Measurements from ENCODE around the gene OR5K4.

DNA sequence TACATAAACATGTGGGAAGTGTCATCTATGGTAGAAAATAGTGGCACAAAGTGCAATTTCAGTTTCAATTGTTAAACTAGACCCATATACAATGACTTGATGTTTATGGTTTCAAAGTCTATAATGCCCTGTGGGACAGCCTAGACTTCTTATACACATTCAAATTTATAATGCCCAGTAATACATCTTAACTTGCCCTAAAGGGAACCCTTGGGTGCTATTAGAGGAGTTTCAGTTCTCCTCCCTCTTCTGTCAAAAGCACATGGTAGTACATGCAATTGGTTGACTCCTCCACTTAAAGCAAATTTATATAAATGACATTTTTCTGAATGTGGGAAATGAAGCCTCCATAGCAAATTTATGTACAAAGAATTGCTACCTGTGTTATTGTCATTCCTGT lies 30.2 kb upstream of the OR5K4 start:
- TF ChIP-seq POLR2A (IDR thresholded peaks at IDR 0.05) (no peak), EP300 (IDR thresholded peaks at IDR 0.05) (no peak)
- TF ChIP-seq, protein P1, sequence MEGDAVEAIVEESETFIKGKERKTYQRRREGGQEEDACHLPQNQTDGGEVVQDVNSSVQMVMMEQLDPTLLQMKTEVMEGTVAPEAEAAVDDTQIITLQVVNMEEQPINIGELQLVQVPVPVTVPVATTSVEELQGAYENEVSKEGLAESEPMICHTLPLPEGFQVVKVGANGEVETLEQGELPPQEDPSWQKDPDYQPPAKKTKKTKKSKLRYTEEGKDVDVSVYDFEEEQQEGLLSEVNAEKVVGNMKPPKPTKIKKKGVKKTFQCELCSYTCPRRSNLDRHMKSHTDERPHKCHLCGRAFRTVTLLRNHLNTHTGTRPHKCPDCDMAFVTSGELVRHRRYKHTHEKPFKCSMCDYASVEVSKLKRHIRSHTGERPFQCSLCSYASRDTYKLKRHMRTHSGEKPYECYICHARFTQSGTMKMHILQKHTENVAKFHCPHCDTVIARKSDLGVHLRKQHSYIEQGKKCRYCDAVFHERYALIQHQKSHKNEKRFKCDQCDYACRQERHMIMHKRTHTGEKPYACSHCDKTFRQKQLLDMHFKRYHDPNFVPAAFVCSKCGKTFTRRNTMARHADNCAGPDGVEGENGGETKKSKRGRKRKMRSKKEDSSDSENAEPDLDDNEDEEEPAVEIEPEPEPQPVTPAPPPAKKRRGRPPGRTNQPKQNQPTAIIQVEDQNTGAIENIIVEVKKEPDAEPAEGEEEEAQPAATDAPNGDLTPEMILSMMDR (IDR thresholded peaks at IDR 0.05): no peak

Data from ovary (tissue), 3 donors.